AG09309 (cell line): ENCODE data around the gene HLA-A.

Source experiments
- DNase-seq: peaks from one replicate; pipeline ENCODE4 v3.0.0-alpha.2; 2010; ENCODE audit warnings: low read depth
- H3K4me3 ChIP-seq: 2 replicates; pipeline ENCODE4 v1.5.1; 2011; ENCODE audit warnings: mild to moderate bottlenecking, low read depth, low read length, moderate library complexity; ENCODE audit not compliant: control insufficient read depth
- TF ChIP-seq, protein P1 (sequence below): IDR thresholded peaks from 2 replicates; pipeline ENCODE4 v1.5.1; 2011; ENCODE audit warnings: mild to moderate bottlenecking, low read depth, low read length, inconsistent platforms; ENCODE audit not compliant: insufficient read depth, control insufficient read depth; ENCODE audit errors: missing control alignments

The HLA-A gene

DNA sequence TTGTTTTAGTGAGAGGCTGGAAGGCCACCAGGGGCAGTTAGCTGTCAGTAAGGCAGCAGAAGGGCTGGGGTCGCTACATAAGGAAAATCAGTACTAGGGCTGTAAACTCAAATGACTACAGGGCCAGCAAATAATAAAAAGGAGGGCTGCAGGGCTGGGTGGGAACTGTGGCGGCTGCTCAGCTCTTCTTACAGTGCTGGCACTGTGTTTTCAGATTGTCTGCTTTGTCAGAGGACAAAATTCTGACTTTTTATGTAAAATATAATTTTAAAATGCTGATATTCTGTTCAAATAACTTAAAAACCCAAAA lies 23.2 kb downstream of the HLA-A start:
- TF ChIP-seq, protein P1, sequence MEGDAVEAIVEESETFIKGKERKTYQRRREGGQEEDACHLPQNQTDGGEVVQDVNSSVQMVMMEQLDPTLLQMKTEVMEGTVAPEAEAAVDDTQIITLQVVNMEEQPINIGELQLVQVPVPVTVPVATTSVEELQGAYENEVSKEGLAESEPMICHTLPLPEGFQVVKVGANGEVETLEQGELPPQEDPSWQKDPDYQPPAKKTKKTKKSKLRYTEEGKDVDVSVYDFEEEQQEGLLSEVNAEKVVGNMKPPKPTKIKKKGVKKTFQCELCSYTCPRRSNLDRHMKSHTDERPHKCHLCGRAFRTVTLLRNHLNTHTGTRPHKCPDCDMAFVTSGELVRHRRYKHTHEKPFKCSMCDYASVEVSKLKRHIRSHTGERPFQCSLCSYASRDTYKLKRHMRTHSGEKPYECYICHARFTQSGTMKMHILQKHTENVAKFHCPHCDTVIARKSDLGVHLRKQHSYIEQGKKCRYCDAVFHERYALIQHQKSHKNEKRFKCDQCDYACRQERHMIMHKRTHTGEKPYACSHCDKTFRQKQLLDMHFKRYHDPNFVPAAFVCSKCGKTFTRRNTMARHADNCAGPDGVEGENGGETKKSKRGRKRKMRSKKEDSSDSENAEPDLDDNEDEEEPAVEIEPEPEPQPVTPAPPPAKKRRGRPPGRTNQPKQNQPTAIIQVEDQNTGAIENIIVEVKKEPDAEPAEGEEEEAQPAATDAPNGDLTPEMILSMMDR = no peak
- no peak for DNase-seq
- peak overlapping the region; percentile 42 for H3K4me3 ChIP-seq

DNA sequence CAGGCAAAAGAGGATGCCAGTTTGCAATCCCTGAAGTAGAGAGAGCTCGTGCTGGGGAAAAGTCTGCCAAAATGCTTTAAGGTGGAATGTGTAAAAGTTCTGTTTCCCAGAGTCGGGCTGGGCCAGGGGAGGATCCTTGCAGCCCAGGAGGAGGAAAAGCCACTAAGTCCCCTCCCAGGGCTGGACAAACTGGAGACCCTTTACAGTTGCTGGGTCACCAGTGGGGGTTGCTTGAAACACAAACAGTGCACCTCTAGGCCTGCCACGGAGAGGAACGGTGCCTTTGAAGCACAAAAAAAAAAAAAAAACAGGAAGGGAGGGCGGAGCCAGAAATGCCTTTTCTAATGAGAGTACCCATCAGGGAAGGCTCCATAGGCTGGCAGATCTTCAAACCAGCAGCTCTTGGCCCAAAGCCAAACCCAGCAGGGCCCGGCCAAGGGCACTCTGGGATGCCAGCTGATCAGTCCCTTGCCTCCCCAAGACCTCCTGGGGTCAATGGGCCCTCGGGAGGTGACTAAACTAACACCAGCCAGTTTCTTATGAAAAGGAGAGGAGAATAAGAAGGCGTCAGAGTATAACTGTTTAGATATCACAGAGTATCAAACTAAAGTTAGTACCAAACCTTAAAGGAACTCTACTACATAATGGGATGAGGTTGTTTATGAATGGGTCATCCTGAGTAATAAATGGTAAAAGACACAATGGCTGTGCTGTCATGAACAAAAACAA lies 23.7 kb downstream of the HLA-A start:
- TF ChIP-seq, protein P1 = no peak
- no peak for DNase-seq
- peak overlapping the region; percentile 42; the same call in 1 of the 2 replicates for H3K4me3 ChIP-seq

DNA sequence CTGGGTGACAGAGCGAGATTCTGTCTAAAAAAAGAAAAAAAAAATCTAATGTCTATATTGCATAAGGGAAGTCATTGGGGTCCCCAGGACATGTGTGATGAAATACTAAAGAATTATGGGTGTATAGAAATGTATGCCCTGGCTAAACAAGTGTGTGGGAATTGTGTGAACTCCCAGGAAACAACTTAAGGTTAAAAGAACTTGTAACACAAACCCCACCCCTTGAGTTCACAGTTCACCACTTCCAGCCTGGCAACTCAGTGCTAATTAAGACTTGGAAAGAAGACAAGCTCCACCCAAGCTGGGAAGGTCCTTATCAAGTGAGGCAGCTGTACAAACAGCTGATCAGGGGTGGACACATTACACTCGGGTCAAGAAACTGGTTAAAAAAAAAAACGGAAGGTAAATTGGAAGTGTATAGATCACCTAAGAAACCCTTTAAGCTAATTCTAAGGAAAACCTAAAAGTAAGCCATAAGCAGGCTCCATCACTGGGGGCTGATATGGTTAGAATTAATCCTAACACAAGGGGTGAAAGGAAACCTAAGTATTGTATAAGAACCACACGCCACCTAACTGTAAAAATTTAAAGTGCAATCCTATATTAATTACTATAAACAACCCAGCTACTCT lies 25.2 kb downstream of the HLA-A start:
- no peak overlapping the region for H3K4me3 ChIP-seq
- no peak for DNase-seq
- TF ChIP-seq, protein P1 = peak; percentile 6

DNA sequence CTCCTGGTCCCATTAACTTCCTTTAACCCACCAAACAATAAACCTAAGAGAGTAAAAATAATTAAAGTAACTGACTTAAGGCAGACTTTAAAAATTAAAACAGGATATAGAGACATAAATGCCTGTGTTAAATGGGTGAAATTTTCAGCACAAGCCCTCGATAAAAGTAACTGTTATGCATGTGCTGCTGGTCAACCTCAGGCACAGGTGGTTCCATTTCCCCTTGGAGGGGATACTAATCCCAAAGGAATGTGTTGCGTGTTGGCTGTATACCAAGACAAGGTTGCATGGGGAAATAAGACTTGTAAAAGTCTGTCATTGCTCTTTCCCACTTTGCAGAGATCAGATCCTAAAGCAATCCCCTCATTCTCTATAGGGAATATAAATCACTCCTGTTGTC lies 25.8 kb downstream of the HLA-A start:
- H3K4me3 ChIP-seq = no peak overlapping the region
- TF ChIP-seq, protein P1 = no peak
- no peak for DNase-seq

DNA sequence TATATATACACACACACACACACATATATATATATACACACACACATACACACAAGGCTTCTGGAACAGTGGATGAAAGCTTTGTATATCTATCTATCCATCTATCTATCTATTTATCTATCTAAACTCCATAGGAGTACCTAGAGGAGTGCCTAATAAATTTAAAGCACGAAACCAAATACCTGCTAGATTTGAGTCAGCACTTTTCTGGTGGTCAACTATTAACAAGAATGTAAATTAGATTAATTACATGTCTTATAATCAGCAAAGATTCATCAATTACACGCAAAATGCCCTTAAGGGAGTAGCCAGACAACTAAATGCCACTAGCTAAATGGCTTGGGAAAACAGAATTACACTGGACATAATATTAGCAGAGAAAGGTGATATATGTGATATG lies 26.6 kb downstream of the HLA-A start:
- no peak overlapping the region for H3K4me3 ChIP-seq
- no peak for DNase-seq
- TF ChIP-seq, protein P1 = no peak

DNA sequence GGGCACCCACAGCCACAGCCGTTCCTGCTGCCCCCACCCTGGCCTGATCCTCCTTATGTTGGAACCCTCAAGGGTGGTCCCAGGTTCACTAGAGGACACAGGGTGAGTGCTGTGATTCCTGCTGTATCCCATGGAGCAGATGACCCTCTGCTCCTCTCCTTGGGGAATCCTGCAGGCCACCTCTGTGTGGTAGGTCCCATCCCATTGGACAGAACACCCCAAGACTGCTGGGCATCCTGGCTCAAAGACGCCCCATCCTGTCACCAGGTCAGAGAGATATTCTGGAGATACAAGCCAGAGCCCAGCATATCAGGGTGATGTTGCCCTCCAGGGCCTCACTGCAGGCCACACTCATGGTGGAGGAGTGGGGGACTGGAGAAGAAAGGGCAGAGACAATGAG lies 28.4 kb downstream of the HLA-A start:
- H3K4me3 ChIP-seq = no peak overlapping the region
- TF ChIP-seq, protein P1 = no peak
- DNase-seq = no peak
